AG04449 (cell line): Measurements from ENCODE around the gene ZNF74.

Experiments
- CTCF ChIA-PET: fragments of 350-600 bp; formaldehyde crosslinking; extraction: SDS; loops from one replicate; lab custom pipeline; 2021; ENCODE audit warnings: antibody characterized with exemption; lab: Yijun Ruan, JAX
- POLR2A ChIA-PET: fragments of 400-600, 350-600 bp; formaldehyde crosslinking; extraction: SDS; loops from one replicate; lab custom pipeline; 2020; ENCODE audit warnings: antibody characterized with exemption, inconsistent platforms; lab: Yijun Ruan, JAX
- DNase-seq: peaks from one replicate; pipeline ENCODE4 v3.0.0-alpha.2; 2010; ENCODE audit warnings: low read depth, low spot score
- H3K4me3 ChIP-seq: 2 replicates; pipeline ENCODE4 v1.5.1; 2011; ENCODE audit warnings: low read depth, mild to moderate bottlenecking, control low read depth, low read length
- TF ChIP-seq, protein P1 (sequence below): IDR thresholded peaks from one replicate; pipeline ENCODE4 v1.5.1; 2011; ENCODE audit warnings: mild to moderate bottlenecking, moderate library complexity, low read length, control low read depth, inconsistent platforms; ENCODE audit not compliant: insufficient read depth; ENCODE audit errors: missing control alignments

The ZNF74 gene

GRCh38 chr22:20423008-20423905 is 29.3 kb downstream of the ZNF74 start:
- CTCF ChIA-PET, result interaction anchor here (0.7 to 3.7 kb wide), 5 partner anchors 9 to 152 kb away, joined by 3 to 11 read pairs (median 3); no protein-coding TSS in a partner anchor
- POLR2A ChIA-PET, result interaction anchor here (1.1 to 1.5 kb wide), 2 partner anchors 13 to 15 kb away, joined by 4 to 5 read pairs; no protein-coding TSS in a partner anchor
- H3K4me3 ChIP-seq, result no peak overlapping the region
- DNase-seq, result no peak
- TF ChIP-seq, protein P1, sequence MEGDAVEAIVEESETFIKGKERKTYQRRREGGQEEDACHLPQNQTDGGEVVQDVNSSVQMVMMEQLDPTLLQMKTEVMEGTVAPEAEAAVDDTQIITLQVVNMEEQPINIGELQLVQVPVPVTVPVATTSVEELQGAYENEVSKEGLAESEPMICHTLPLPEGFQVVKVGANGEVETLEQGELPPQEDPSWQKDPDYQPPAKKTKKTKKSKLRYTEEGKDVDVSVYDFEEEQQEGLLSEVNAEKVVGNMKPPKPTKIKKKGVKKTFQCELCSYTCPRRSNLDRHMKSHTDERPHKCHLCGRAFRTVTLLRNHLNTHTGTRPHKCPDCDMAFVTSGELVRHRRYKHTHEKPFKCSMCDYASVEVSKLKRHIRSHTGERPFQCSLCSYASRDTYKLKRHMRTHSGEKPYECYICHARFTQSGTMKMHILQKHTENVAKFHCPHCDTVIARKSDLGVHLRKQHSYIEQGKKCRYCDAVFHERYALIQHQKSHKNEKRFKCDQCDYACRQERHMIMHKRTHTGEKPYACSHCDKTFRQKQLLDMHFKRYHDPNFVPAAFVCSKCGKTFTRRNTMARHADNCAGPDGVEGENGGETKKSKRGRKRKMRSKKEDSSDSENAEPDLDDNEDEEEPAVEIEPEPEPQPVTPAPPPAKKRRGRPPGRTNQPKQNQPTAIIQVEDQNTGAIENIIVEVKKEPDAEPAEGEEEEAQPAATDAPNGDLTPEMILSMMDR, result no peak

DNA sequence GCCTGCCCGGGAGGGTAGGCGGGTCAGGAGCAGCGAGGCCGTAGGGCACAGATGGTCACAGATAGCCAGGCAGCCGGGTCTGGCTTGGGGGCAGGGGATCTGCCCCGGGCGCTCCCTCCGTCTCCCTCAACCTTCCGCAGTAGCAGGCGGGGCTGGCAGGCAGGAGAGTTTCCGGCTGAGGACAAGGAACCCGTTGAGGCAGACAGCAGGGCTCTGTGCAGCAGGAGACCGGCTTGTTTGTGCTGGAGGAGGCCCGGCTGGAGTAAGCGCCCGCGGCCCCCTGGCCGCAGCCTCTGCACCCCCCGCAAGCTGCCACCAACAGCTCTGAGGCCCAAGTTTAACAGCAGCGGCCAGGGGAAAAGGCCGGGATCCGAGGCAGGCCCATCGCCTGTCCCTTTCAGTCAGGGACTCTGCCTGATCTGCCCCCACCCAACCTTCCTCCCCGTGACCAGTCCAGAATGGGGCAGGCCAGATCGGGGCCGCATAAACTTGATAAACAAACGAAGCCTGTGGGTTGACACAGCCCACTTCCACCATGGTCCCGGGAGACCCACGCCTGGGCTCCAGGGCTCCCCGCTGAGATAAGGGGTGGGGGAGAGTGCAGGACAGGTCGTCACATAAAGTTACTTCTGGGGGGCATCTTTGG is 30.1 kb downstream of the ZNF74 start:
- ChIA-PET CTCF (interaction anchor here (1.9 to 3.7 kb wide), 2 partner anchors 30 to 36 kb away, joined by 6 to 11 read pairs; no protein-coding TSS in a partner anchor), POLR2A (interaction anchor here (1.1 kb wide), 1 partner anchor 12 kb away, joined by 4 read pairs; no protein-coding TSS in a partner anchor)
- TF ChIP-seq, protein P1, result no peak
- H3K4me3 ChIP-seq, result no peak overlapping the region
- no peak for DNase-seq

DNA sequence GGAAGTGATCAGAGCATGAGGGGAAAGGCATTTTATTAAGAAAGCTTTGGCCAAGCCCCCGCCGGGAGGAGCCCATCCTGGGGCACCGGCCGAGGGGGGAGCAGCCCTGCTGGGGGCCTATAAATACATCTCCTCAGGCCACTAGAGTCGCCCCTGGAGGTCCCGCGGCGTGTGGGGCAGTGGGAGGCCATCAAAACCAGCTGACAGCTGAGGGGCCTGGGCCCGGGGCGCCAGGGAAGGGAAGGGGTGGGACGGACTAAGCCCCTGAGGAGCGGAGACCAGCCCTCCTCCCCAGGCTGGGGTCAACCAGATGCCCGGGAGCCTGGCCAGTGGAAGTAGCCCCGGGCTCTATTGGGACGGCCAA is 30.6 kb downstream of the ZNF74 start:
- TF ChIP-seq, protein P1, result no peak
- no peak for DNase-seq
- no peak overlapping the region for H3K4me3 ChIP-seq
- CTCF ChIA-PET, result interaction anchor here (3.7 kb wide), 1 partner anchor 30 kb away, joined by 11 read pairs; no protein-coding TSS in a partner anchor
- POLR2A ChIA-PET, result no interaction called here

GRCh38 chr22:20424932-20425565 is 31.1 kb downstream of the ZNF74 start:
- POLR2A ChIA-PET, result no interaction called here
- no peak overlapping the region for H3K4me3 ChIP-seq
- no peak for DNase-seq
- CTCF ChIA-PET, result no interaction called here
- TF ChIP-seq, protein P1, result no peak

GRCh38 chr22:20425566-20426258 is 31.8 kb downstream of the ZNF74 start:
- CTCF ChIA-PET, result no interaction called here
- H3K4me3 ChIP-seq, result no peak overlapping the region
- POLR2A ChIA-PET, result no interaction called here
- TF ChIP-seq, protein P1, result no peak
- DNase-seq, result no peak
